HG03521 (cell line): Measurements from ENCODE around the gene RPL41.
"Not testable (repeated sequence)": the region's sequence is repeated elsewhere in the genome, so short reads cannot be mapped to it uniquely, and the experiment has no call there.

Source experiments
- ATAC-seq: cut with Tn5 transposase; IDR thresholded peaks from one replicate; pipeline ENCODE4 v1.9.1; 2021; ENCODE audit warnings: mild to moderate bottlenecking, moderate library complexity; ENCODE audit not compliant: unreplicated experiment

The RPL41 gene

DNA sequence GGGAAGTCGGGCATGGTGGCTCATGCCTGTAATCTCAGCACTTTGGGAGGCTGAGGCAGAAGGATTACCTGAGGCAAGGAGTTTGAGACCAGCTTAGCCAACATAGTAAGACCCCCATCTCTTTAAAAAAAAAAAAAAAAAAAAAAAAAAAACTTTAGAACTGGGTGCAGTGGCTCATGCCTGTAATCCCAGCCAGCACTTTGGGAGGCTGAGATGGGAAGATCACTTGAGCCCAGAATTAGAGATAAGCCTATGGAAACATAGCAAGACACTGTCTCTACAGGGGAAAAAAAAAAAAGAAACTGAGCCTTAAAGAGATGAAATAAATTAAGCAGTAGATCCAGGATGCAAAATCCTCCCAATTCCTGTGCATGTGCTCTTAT, 13.8 kb upstream of the RPL41 start:
- ATAC-seq, result no peak

GRCh38 chr12:56103066-56103711, 13.2 kb upstream of the RPL41 start:
- no peak for ATAC-seq

- no peak for ATAC-seq
Measured at GRCh38 chr12:56103823-56104108, 12.7 kb upstream of the RPL41 start.

GRCh38 chr12:56104109-56104814, 12.2 kb upstream of the RPL41 start, which contains the start of gene PA2G4:
Gene PA2G4, plus strand, starts transcription at chr12:56104559. Its CDS starts 179 bp downstream, at chr12:56104738.
- peak; percentile 91 for ATAC-seq

DNA sequence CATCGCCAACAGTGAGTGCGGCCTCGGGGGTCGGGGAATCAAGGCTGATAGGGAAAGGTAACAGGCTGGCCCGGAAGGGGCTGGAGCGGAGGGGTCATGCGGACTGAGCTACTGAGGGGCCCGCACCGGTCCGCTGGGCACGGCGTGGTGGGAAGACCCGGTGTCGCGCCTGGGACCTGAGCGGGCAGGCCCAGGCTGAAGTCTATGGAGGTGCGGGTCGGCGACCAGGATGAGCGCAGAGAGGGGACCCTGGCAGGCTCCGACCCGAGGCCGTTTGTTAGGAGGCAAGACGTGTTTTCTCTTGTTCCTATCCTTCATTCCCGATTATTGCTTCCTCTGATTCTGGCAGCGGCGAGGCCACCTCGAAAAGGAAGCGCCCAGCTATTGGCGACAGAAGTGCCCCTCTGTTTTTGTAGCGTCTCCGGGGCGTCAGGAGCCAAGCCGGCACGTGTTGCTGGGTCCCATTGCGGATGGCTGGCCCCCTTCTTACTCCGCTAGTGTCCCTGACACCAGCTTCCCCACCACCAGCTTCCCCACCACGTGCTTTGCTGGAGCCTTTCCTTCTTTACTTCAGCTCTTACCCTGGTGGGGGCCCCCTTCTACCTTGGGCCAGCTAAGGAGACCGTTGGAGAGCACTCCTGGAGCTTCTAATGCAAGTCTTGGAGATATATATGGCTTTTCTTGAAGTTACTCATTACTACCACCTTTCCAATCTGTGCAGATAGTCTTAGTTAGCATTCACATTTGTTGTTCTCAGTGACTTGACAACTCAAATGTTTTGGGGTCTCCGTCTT, 11.4 kb upstream of the RPL41 start:
- ATAC-seq, result no peak

DNA sequence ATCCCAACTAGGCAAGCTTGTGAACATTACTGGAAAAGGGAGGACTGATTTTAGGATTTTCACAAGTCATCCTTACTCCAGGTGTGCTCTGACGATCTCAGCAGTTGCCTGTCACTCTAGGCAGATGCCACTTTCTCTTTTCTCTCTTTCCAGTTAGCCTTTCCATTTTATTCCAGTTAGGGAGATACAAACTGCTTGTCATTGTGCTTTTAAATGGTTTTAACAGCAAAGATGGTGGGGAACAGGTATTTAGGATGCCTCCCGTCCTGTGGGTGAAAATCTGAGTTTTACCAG, 10.9 kb upstream of the RPL41 start:
- ATAC-seq, result no peak

- ATAC-seq, result no peak
Measured at GRCh38 chr12:56107242-56107641, 9.2 kb upstream of the RPL41 start.

DNA sequence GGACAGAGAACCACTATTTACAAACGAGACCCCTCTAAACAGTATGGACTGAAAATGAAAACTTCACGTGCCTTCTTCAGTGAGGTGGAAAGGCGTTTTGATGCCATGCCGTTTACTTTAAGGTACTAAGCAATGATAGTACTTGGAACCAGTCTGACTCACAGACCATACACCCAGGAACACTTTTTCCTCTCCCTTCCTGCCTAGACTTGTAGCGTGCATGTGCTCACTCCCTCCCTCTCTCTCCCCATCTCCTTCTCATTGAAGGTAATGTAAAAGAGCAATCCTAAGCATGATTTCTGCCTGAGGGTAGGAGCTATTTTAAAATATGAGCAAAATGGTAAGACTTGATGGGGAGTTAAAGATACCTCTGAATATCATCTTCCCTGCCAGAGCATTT, 5.9 kb upstream of the RPL41 start:
- ATAC-seq, result no peak

GRCh38 chr12:56114084-56114483, 2.3 kb upstream of the RPL41 start:
- ATAC-seq, result no peak

GRCh38 chr12:56115329-56115728, 1.1 kb upstream of the RPL41 start:
- no peak for ATAC-seq

DNA sequence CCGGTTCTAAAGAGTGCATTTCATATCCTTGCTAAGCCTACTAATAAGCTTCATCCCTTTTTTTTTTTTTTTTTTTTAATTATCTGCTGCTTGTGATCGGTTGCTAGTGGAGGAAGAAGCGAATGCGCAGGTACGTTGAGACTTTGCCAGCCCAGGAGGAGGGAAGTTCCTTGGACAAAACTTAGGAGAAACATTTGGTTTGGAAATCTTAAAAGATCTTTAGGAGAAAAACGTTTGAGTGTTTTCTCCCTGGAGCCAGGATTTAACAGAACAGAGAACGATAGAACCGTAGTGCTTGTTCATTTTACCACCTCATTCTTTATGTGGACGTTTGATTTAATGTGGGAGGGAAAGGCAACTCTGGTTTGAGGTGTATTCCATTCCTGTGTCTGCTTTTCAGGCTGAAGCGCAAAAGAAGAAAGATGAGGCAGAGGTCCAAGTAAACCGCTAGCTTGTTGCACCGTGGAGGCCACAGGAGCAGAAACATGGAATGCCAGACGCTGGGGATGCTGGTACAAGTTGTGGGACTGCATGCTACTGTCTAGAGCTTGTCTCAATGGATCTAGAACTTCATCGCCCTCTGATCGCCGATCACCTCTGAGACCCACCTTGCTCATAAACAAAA, 761 bp downstream of the RPL41 start:
- not testable (repeated sequence) for ATAC-seq

- peak; percentile 77 for ATAC-seq
Measured at GRCh38 chr12:56117778-56118687, 1.6 kb downstream of the RPL41 start, which contains the start of gene ZC3H10. Gene ZC3H10, plus strand, starts transcription at chr12:56118266. Its CDS starts 2,297 bp downstream, at chr12:56120563.

DNA sequence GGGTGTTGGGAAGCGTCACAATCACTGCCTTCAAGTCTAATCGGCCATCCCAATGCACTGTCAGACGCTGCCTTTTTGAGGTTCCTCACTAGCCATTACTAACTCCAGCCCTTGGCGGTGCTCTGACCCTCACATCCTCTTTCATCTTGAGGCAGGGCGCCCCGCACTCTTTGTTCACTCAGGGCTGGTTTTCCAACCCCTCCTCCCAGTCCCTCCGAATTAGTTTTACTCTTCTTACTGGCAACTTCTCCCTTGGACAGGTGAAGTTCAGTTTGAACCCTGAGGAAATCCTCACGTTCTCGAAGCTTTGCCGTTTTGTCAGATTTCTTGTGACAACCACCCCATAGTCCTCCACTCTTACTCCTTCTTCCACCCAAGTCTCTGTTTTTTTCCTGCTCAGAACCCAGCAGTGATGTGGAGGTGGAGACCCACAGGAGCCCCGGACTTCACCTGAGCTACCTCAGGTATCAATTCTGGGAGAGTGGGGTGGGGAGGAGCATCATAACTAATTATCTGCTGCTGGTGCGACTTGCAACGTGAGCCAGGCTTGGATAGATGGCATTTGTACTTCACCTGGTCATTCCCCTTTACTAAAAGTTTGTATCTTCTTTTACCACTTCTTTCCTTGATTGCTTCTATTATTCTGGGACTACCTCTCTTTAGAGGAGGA, 2.4 kb downstream of the RPL41 start:
- ATAC-seq, result peak; percentile 3

DNA sequence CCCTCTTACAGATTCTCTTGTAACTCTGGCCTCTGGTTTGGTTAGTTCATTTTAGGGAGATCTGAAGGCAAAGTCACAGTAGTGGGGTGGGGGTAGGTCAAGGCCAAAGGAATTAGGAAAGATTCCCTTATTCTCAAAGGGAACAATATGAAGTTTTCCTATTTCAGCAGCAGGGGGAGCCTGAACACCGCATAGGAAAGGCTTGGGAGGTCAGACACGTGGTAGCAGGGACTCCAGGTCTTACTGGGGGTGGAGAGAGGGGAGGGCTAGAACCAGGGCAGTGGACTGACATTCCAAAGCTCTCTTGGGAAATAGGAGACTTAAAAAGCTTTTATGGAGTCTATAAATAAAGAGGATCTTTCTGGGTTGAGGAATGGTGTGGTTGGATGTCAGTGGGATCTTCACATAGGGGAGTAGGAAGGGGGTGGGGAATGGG, 2.9 kb downstream of the RPL41 start:
- ATAC-seq, result no peak

DNA sequence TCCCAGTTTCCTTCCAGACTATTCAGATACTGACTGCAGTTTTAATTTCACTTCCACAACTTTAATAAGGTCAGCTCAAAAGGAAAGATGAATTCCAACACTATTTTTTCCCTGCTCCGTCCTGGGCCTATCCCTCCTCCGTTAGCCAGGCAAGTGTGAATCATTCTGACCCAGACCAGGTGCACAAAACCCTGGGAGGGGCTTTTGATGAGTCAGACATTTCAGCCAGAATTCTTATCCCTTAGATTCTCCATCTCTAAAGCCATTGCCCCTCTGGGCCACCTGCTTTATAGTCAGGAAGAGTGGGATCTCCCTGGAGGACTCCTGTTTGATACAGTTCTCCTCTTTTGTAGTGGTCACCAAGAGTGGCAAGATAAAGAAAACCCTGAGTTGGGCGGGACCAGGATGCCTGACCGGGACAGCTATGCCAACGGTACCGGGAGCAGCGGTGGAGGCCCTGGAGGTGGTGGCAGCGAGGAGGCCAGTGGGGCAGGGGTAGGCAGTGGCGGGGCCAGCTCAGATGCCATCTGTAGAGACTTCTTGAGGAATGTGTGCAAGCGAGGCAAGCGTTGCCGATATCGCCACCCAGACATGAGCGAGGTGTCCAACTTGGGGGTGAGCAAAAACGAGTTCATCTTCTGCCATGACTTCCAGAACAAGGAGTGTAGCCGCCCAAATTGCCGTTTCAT, 3.9 kb downstream of the RPL41 start:
- no peak for ATAC-seq

- ATAC-seq, result no peak
Measured at GRCh38 chr12:56121204-56121870, 4.9 kb downstream of the RPL41 start.

GRCh38 chr12:56122637-56123036, 6.2 kb downstream of the RPL41 start:
- no peak for ATAC-seq

DNA sequence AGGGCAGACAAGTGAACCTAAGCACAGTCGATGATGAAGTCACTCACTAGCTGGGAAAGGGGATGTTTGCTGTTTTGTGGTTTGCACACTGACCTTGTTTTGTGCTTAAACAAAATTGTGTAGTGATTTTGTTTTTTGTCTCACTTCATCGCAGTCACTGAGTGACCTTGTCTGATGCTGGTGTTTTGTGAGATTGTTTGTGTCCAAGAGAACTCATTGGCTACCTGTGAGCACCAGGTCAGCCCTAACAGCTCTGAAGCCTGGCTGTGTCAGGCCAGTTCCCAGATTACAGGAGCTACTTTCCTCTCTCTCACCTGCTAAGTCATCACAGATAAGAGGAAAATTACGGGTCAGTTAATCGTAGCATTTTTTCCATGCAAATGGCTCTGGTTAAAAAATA, 7.7 kb downstream of the RPL41 start:
- ATAC-seq, result no peak

DNA sequence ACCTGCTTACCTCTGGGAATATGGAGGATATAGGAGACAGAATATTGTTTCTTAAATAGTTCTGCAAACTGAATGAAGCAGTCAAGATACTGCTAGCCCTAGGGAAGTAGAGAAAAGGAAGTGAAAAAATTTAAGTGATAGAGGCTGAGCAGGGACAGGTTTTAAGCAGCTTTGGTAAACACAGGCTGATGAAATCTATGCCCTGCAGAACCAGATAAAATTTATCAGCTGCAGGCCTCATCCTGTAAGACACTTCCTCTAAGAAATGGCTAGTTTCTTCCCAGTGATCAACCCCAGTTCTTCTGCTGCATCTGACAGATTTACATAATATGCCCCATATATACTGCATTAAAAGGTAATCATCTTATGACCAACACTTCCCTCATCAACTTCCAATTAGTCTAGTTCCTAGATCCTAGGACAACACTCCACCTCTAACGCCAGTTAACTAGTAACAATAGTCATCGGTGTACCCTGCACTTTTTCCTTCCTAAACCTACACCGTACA, 10.4 kb downstream of the RPL41 start:
- ATAC-seq, result no peak
